Activated CD8-positive, alpha-beta memory T cell treated with anti-CD3 and anti-CD28 coated beads for 1 hour (primary cell): ENCODE data around the gene INSRR.

ENCODE experiments used
- DNase-seq, 2 donors: peaks; one replicate each; pipeline ENCODE4 v3.0.0-alpha.2; 2020; ENCODE audit warnings: low read depth in 1 of 2; ENCODE audit errors: extremely low read depth in 1 of 2

The INSRR gene

DNA sequence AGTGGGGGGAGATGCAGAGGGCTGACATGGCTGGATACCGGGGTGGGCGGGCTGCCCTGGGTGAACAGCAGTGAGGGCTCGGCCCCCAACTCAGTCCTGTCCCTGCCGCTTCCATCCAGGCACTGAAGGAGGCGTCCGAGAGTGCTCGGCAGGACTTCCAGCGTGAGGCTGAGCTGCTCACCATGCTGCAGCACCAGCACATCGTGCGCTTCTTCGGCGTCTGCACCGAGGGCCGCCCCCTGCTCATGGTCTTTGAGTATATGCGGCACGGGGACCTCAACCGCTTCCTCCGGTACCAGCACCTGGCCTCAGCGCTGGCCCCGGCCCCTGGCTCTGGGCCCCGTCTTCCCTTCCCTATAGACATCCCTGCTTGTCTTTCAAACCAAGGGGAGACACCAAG, 17.4 kb upstream of the INSRR start:
- no peak for DNase-seq

DNA sequence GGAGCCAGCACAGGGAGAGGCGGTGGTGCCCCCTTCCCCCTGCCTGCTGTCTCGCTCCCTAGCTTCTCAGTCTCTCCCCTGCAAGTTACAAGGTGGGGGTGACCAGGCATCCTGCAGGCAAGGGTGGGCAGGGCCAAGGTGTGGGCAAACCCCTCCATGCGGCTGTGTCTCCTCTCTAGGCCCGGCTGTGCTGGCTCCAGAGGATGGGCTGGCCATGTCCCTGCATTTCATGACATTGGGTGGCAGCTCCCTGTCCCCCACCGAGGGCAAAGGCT, 16.4 kb upstream of the INSRR start:
- DNase-seq: no peak

DNA sequence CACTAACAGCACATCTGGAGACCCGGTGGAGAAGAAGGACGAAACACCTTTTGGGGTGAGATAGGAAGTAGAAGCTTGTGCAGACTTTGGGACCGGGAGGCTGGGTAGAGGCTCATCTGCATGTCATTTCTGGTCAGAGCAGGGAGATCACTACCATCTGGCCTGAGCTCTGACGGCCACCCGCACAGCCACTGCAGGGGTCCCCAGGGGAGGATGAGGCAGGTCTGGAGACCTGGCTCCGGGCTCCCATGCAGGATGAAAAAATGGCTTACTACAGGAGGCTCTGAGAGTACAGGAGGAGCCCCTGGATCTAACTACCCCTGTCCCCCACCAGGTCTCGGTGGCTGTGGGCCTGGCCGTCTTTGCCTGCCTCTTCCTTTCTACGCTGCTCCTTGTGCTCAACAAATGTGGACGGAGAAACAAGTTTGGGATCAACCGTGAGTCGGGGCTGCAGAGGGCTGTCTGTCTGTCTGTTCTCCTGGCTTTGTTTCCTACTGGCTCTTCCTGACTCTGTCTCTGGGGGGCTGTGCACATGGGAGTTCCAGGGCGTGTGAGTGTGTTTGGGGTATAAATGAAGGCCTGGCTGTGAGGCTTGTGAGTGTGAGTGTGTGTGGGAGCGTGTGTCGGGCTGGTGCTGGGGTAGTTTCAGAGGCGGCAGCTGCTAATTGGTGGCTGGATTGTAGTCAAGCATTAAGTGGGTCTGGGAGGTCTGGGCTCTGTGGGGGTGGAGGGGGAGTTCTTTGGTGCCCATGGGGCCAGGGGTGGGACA, 15.8 kb upstream of the INSRR start:
- DNase-seq: no peak

DNA sequence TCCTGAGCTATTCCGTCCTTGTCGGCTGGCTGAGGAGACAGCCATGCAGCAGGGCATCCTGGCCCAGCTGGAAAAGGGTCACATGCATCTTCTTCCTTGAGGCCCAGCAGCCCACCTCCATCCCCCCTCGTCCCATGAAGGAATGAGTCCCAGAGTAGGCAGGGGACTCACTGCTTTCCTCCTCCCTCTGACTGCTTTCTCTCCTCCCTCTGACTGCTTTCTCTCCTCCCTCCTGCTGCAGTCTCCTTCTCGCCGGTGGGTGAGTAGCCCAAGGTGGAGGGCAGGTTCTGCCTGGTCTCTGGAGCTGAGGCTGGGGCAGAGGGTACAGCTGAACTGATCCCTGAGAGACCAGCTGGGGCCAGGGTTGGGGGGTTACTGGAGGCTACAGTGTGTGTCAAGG, 15.2 kb upstream of the INSRR start:
- no peak for DNase-seq

GRCh38 chr1:156873659-156874058, 14.7 kb upstream of the INSRR start:
- no peak for DNase-seq

DNA sequence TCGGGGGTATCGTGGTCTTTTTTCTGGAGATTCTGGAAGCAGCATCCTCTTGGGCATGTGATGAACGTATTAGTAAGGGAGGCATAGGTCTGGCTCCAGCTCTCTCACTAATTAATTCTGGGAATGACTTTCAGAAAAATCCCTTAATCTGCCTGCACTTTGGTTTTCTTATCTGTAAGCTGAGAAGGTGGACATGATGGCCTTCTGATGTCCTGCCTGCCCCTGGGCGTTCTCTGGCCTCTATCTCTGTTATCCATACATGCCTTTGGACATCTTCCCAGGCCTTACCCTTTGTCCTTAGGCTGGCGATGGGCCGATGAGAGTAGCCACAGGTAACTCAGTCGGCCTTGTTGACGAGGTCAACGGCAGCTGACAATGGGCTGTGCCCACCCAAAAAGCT, 10.5 kb upstream of the INSRR start:
- DNase-seq: no peak

GRCh38 chr1:156868341-156868740, 9.4 kb upstream of the INSRR start:
- DNase-seq: no peak

GRCh38 chr1:156866249-156866909, 7.5 kb upstream of the INSRR start:
- DNase-seq: no peak

DNA sequence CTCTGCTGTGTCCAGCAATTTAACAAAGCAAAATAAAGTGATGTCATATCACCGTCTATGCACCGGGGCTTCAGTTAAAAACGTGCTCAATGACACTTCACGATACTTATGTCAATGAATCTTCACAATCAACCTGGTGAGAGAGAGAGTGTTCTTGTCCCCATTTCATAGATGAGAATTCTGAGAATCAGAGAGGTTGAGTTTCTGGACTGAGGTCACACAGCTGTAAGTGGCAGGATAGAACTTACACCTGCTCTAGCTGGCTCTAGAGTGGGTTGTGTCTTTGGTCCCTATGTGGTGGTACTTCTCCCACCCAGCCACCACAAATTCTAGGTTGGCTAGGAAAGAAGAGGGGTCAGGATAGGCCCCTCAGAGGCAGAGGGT, 6.9 kb upstream of the INSRR start:
- DNase-seq: no peak

GRCh38 chr1:156865258-156865657, 6.3 kb upstream of the INSRR start:
- DNase-seq: no peak

DNA sequence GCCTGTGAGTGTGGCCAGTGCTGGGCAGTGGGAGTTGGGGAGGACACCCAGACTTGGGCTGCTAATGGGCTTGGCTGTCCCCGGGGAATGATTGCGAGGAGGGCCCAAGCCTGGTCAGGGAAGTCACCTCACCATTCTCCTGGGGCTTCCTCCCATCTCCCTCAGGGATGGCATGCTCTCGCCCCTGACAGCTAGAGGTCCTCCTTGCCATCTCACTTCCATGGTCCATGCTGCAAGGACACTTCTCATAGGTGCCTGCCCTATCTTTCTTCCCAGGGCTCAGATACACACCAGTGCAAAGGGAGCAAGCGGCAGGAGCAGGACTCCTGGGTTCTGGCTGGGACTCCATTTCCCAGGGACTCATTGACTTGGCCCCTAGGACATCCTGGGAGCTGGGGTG, 5.9 kb upstream of the INSRR start:
- no peak for DNase-seq

DNA sequence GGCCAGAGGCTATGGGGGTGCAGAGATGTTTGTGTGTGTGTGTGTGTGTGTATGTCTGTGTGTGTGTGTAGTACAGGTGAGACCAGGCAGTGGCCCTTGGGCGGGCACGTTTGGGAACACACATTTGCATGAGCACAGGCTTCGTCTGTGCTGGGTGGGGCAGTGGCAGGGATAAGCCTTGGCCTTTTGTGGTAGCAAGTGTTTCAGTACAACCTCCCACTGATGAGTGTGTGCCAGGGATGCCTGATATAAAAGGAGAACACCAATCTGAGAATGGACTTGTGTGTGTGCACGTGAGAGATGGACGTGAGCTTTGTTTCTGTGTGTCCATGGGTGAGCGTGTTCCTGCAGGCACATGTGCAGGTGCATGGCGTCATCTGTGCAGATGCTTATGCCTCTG, 4.7 kb upstream of the INSRR start:
- no peak for DNase-seq

DNA sequence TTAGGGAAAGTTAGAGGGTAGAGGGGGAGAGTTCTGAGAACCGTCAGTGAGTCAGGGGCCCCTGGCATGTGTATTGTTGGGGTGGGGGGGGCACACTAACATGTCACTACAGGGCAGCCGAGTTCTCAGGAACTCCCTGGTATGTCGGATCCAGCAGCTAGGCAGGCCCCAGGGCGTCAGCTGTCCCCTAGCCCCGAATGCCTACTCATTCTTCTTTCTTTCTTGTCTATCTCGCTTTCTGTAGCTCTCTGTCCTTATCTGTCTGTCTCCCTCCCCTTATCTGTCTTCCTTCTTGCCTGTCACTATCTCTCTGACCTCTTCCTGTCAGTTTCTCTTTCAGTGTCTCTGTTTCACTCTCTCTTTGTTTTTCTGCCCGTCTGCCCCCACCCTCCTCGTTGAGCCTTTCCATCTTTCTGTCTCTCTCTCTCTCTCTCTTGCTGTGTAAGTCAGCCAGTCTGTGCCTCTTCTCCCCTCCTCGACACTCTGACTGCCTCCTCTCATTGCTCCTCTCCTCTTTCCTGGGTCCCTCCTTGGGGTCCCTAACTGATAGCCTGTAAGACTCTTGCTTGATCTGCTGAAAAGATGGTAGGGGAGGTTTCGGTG, 4.2 kb upstream of the INSRR start:
- DNase-seq: no peak

- DNase-seq: no peak
Measured at GRCh38 chr1:156862584-156862983, 3.7 kb upstream of the INSRR start.

- DNase-seq: peak in 1 of 2 donors; percentile 44
Measured at GRCh38 chr1:156860628-156861423, 1.9 kb upstream of the INSRR start, which contains the start of gene NTRK1. Gene NTRK1 (plus strand): TSS chr1:156860865. CDS start chr1:156860935, 70 bp downstream.

DNA sequence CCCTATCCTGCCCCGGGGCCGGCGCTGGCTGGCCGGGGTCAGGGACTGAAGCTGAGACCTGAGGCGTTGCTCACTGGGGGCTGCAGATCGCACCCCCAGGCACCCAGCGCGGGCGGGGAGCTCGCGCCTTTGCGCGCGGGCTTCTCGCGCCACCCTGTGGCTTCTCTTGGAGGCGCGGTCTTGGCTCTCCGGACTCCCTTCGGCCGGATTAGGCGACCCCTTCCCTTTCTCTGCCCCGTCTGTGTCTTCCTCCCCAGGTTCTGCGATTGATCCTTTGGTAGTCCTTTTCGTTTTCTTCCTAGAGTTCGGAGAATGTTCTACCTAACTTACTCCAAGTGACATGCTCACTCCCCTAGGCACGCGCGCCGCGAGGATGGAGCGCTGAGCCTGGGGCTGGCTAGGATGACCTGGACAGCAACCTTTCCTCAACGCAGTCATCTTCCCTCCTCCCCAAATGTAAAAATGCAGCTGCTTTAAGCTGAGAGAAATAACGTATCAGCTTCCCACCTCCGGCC, 1.3 kb upstream of the INSRR start:
- peak in 1 of 2 donors; percentile 41 for DNase-seq

- DNase-seq: no peak
Measured at GRCh38 chr1:156859523-156860112, 701 bp upstream of the INSRR start.

- no peak for DNase-seq
Measured at GRCh38 chr1:156858555-156858956, 361 bp downstream of the INSRR start.

GRCh38 chr1:156857532-156857931, 1.4 kb downstream of the INSRR start:
- no peak for DNase-seq

DNA sequence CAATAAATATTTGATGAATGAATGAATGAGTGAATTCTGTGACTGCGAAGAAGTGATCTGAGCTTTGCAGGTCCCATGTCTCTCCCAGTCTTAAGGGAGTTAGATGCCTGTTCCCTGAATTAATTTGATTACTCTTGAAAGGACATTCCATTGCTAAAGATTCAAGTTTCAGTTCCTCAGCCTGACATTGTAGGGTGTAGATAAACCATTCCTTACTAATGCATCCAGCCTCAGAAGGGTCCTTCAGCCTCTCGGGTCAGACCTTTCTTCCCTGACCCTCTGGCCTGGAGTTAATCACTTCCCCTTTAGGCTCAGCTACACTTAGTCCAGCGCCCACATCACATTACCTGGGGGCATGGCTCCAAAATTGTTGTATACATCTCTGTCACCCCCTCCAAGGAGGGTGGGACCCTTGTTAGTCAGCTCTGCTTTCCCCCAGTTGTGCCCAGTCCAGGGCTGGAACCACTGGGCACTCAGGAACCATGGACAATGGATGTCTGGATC, 2.6 kb downstream of the INSRR start:
- DNase-seq: no peak

GRCh38 chr1:156854634-156855033, 4.3 kb downstream of the INSRR start:
- DNase-seq: no peak
